SHP77 (cell line): ENCODE results near the gene PRPF40A.

ENCODE experiments used
- DNase-seq, 2 experiments: peaks; one replicate each; lab custom pipeline; 2025; lab: John Stamatoyannopoulos, UW

The PRPF40A gene

GRCh38 chr2:152718076-152718908 lies 1.0 kb upstream of the PRPF40A start, which contains the start of gene ARL6IP6:
Gene ARL6IP6, plus strand, starts transcription at chr2:152718620. Its CDS starts 5 bp downstream, at chr2:152718625.
- DNase-seq = peak; percentile 46 to 71

- no peak for DNase-seq
Observed at GRCh38 chr2:152716805-152717227, 445 bp downstream of the PRPF40A start.

- DNase-seq = no peak
Observed at GRCh38 chr2:152715854-152716428, 1.3 kb downstream of the PRPF40A start.

GRCh38 chr2:152715112-152715511 lies 2.1 kb downstream of the PRPF40A start:
- no peak for DNase-seq

GRCh38 chr2:152710713-152711112 lies 6.5 kb downstream of the PRPF40A start:
- DNase-seq = no peak

GRCh38 chr2:152708742-152709141 lies 8.5 kb downstream of the PRPF40A start:
- no peak for DNase-seq

- DNase-seq = no peak
Observed at GRCh38 chr2:152706477-152707021, 10.7 kb downstream of the PRPF40A start.

- DNase-seq = no peak
Observed at GRCh38 chr2:152701198-152701597, 16.1 kb downstream of the PRPF40A start.

GRCh38 chr2:152696476-152696875 lies 20.8 kb downstream of the PRPF40A start:
- DNase-seq = no peak

- no peak for DNase-seq
Observed at GRCh38 chr2:152695763-152696162, 21.5 kb downstream of the PRPF40A start.

GRCh38 chr2:152694161-152694661 lies 23.1 kb downstream of the PRPF40A start:
- DNase-seq = no peak

GRCh38 chr2:152693033-152693432 lies 24.2 kb downstream of the PRPF40A start:
- DNase-seq = no peak

GRCh38 chr2:152686321-152686720 lies 30.9 kb downstream of the PRPF40A start:
- no peak for DNase-seq

- no peak for DNase-seq
Observed at GRCh38 chr2:152683400-152683799, 33.9 kb downstream of the PRPF40A start.

GRCh38 chr2:152682663-152683062 lies 34.6 kb downstream of the PRPF40A start:
- no peak for DNase-seq

GRCh38 chr2:152678808-152679207 lies 38.5 kb downstream of the PRPF40A start:
- DNase-seq = no peak

GRCh38 chr2:152676461-152676860 lies 40.8 kb downstream of the PRPF40A start:
- no peak for DNase-seq

- no peak for DNase-seq
Observed at GRCh38 chr2:152674334-152674733, 42.9 kb downstream of the PRPF40A start.

- no peak for DNase-seq
Observed at GRCh38 chr2:152664725-152665124, 52.5 kb downstream of the PRPF40A start.

GRCh38 chr2:152661076-152661475 lies 56.2 kb downstream of the PRPF40A start:
- no peak for DNase-seq

- no peak for DNase-seq
Observed at GRCh38 chr2:152658221-152658620, 59.0 kb downstream of the PRPF40A start.

- DNase-seq = no peak
Observed at GRCh38 chr2:152657043-152657442, 60.2 kb downstream of the PRPF40A start.

GRCh38 chr2:152655880-152656279 lies 61.4 kb downstream of the PRPF40A start:
- DNase-seq = no peak
